ENCODE measurements around the gene SMU1. TPM values are rescaled to one million over a fixed set of nuclear protein-coding genes. Genes with fewer than 3 reads are reported as not detected.
A peak's percentile ranks its signal among the peaks of the same experiment; 100 is the strongest.

Gene SMU1
- total and polyA plus RNA-seq, 2 of the 13 experiments (the other 11 are each of a cell fraction or from before 2014, with no cell fraction given): 12.9 to 36.6 TPM

DNA sequence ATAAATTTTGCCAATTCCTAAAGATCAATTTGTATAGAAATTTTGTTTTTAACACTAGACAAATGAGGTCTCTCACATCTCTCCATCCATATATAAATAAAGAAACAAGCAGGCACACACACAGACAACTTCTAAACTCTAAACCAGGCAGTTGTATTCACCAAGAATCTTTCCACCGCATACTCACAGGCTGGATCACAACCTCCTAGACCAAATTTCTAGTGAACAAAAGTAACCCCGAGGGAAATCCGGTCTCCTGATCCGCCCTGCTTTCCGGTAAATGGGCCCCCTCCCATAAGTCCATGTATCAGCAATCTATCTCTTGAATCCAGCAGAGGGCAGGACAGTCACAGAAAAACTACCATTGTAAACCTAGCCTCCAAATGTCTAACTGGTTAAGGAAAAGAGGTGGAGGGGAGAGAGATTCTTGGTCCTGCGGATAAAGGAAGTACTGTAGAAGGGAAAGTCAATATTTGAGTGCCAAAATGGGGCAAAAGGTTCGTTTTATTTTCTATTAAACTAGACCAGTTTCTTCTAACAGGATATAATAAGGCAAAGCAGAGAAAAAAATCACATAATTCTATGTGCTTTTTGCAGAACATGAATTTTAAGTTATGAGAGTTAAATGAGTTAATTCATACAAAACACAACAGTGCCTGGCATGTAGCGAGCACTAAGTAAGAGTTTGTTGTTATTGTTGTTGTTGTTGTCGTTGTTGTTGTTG lies 4.8 kb upstream of the SMU1 start (continued):
- TF ChIP-seq ZNF816 (CRISPR knock-in tag; IDR thresholded peaks at IDR 0.05; ENCODE audit: borderline replicate concordance) (no peak), ZNF496 (CRISPR knock-in tag; IDR thresholded peaks at IDR 0.05; ENCODE audit: insufficient replicate concordance) (no peak), SNRNP70 (IDR thresholded peaks at IDR 0.05; ENCODE audit: low read depth, low read length) (no peak), MIXL1 (CRISPR knock-in tag; IDR thresholded peaks at IDR 0.05) (peak; percentile 80), PHF5A (CRISPR knock-in tag; IDR thresholded peaks at IDR 0.05; ENCODE audit: low read depth, unreplicated experiment) (no peak), CAMTA2 (CRISPR knock-in tag; IDR thresholded peaks at IDR 0.05; ENCODE audit: borderline replicate concordance) (no peak), MEF2D (CRISPR knock-in tag; IDR thresholded peaks at IDR 0.05) (no peak), ZFYVE20 (CRISPR knock-in tag; IDR thresholded peaks at IDR 0.05; ENCODE audit: borderline replicate concordance, low read depth) (no peak), SALL1 (CRISPR knock-in tag; IDR thresholded peaks at IDR 0.05) (no peak), KLF13 (CRISPR knock-in tag; IDR thresholded peaks at IDR 0.05) (no peak), ZFP36L1 (CRISPR knock-in tag; IDR thresholded peaks at IDR 0.05) (no peak), ZNF230 (CRISPR knock-in tag; IDR thresholded peaks at IDR 0.05) (no peak), HMG20B (CRISPR knock-in tag; conservative IDR thresholded peaks at IDR 0.05) (no peak), ZNF550 (CRISPR knock-in tag; IDR thresholded peaks at IDR 0.05; ENCODE audit: borderline replicate concordance) (no peak), FOXA3 (CRISPR knock-in tag; IDR thresholded peaks at IDR 0.05) (no peak), ZNF768 (CRISPR knock-in tag; IDR thresholded peaks at IDR 0.05) (no peak), FOXK1 (CRISPR knock-in tag; IDR thresholded peaks at IDR 0.05; ENCODE audit: borderline replicate concordance, low read depth) (no peak; the same call in 1 of the 2 replicates), FIP1L1 (IDR thresholded peaks at IDR 0.05; ENCODE audit: borderline replicate concordance, insufficient read depth, low read depth, low read length) (no peak), ZNF546 (CRISPR knock-in tag; conservative IDR thresholded peaks at IDR 0.05) (no peak)
- TF ChIP-seq, protein P1, sequence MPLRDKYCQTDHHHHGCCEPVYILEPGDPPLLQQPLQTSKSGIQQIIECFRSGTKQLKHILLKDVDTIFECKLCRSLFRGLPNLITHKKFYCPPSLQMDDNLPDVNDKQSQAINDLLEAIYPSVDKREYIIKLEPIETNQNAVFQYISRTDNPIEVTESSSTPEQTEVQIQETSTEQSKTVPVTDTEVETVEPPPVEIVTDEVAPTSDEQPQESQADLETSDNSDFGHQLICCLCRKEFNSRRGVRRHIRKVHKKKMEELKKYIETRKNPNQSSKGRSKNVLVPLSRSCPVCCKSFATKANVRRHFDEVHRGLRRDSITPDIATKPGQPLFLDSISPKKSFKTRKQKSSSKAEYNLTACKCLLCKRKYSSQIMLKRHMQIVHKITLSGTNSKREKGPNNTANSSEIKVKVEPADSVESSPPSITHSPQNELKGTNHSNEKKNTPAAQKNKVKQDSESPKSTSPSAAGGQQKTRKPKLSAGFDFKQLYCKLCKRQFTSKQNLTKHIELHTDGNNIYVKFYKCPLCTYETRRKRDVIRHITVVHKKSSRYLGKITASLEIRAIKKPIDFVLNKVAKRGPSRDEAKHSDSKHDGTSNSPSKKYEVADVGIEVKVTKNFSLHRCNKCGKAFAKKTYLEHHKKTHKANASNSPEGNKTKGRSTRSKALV (CRISPR knock-in tag; IDR thresholded peaks at IDR 0.05): no peak; the same call in 1 of the 2 replicates
- TF ChIP-seq, protein P2, sequence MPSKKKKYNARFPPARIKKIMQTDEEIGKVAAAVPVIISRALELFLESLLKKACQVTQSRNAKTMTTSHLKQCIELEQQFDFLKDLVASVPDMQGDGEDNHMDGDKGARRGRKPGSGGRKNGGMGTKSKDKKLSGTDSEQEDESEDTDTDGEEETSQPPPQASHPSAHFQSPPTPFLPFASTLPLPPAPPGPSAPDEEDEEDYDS (CRISPR knock-in tag; IDR thresholded peaks at IDR 0.05): no peak
- TF ChIP-seq, protein P3, sequence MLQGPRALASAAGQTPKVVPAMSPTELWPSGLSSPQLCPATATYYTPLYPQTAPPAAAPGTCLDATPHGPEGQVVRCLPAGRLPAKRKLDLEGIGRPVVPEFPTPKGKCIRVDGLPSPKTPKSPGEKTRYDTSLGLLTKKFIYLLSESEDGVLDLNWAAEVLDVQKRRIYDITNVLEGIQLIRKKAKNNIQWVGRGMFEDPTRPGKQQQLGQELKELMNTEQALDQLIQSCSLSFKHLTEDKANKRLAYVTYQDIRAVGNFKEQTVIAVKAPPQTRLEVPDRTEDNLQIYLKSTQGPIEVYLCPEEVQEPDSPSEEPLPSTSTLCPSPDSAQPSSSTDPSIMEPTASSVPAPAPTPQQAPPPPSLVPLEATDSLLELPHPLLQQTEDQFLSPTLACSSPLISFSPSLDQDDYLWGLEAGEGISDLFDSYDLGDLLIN (CRISPR knock-in tag; IDR thresholded peaks at IDR 0.05; ENCODE audit: borderline replicate concordance): no peak
